ENCODE measurements around the gene BIRC6. TPM values are rescaled to one million over a fixed set of nuclear protein-coding genes. Genes with fewer than 3 reads are reported as not detected.
A peak's percentile ranks its signal among the peaks of the same experiment; 100 is the strongest.
"Not testable (repeated sequence)": the region's sequence is repeated elsewhere in the genome, so short reads cannot be mapped to it uniquely, and the experiment has no call there.

Gene BIRC6
- total and polyA plus RNA-seq, 2 donors (not counting 1 experiment from before 2014, with no cell fraction given) = 41.7 to 166 TPM

GRCh38 chr2:32360416-32360815, 3.6 kb downstream of the BIRC6 start:
- no peak for TF ChIP-seq CTCF (IDR thresholded peaks at IDR 0.05)
- TF ChIP-seq EZH2 (IDR thresholded peaks at IDR 0.05; ENCODE audit: borderline replicate concordance, insufficient read depth, low read depth, low read length, poor library complexity, severe bottlenecking) = no peak
- Histone ChIP-seq H3K36me3 (replicated peaks in 1 of 2; ENCODE audit: control extremely low read depth in 1 of 2, control insufficient read depth in 1 of 2, extremely low read depth in 1 of 2, insufficient read depth in 2 of 2, low read length in 1 of 2) (peaks cover 3% of the 10 kb centered on the region in 2 experiments), H3K9ac (ENCODE audit: low read length) (no peak overlapping the region), H3K9me3 (ENCODE audit: control extremely low read depth in 1 of 3, control insufficient read depth in 2 of 3, insufficient read depth in 1 of 3, low read length in 2 of 3) (no peaks in the 10 kb centered on the region), H3K4me3 (ENCODE audit: control extremely low read depth in 1 of 5, extremely low read depth in 1 of 5, insufficient read depth in 1 of 5, low read depth in 2 of 5, low read length in 4 of 5) (no peak overlapping the region), H3K27ac (ENCODE audit: low read length in 2 of 2) (no peak overlapping the region), H3K27me3 (replicated peaks in 1 of 4; ENCODE audit: control extremely low read depth in 1 of 4, control insufficient read depth in 3 of 4, insufficient read depth in 4 of 4, low read length in 3 of 4) (no peaks in the 10 kb centered on the region), H4K20me1 (ENCODE audit: control insufficient read depth, insufficient read depth, low read length, poor library complexity, severe bottlenecking) (peaks cover 46% of the 10 kb centered on the region), H3K79me2 (ENCODE audit: control insufficient read depth, insufficient read depth, low read length) (peaks cover 82% of the 10 kb centered on the region), H3K4me2 (replicated peaks; ENCODE audit: low read depth, low read length, poor library complexity, severe bottlenecking) (peak overlapping the region; percentile 31), H3K4me1 (ENCODE audit: control insufficient read depth in 2 of 2, insufficient read depth in 2 of 2, low read length in 2 of 2) (peaks cover 46 to 50% of the 10 kb centered on the region in 2 donors), H2AFZ (ENCODE audit: insufficient read depth, low read depth, low read length, poor library complexity, severe bottlenecking) (no peak overlapping the region)
- intact Hi-C loops (cut with micrococcal nuclease) = no loop called here
- peaks cover 64% of the 10 kb centered on the region for H3K4me1 Mint-ChIP-seq
- no peak for ATAC-seq (ENCODE audit: low read depth)
- DNase-seq = no peak
- peak overlapping the region; percentile 50 for H3K4me3 Mint-ChIP-seq
- H3K27ac Mint-ChIP-seq = peak overlapping the region; percentile 50
- CTCF ChIA-PET = no interaction called here
- H3K27me3 Mint-ChIP-seq = no peaks in the 10 kb centered on the region
- no CpG with 5 or more reads among the region's 4 CpGs for WGBS (ENCODE audit: insufficient coverage)
- peaks cover 2% of the 10 kb centered on the region for H3K9me3 Mint-ChIP-seq (ENCODE audit: insufficient read depth)
- POLR2A ChIA-PET = no interaction called here

GRCh38 chr2:32362997-32363396, 6.2 kb downstream of the BIRC6 start:
- Histone ChIP-seq H4K20me1 (ENCODE audit: control insufficient read depth, insufficient read depth, low read length, poor library complexity, severe bottlenecking) (peaks cover 68% of the 10 kb centered on the region), H3K27ac (ENCODE audit: low read length in 2 of 2) (peak overlapping the region in 1 of 2 donors; percentile 47), H3K4me2 (replicated peaks; ENCODE audit: low read depth, low read length, poor library complexity, severe bottlenecking) (peak overlapping the region; percentile 12), H3K4me1 (ENCODE audit: control insufficient read depth in 2 of 2, insufficient read depth in 2 of 2, low read length in 2 of 2) (peaks cover 46 to 55% of the 10 kb centered on the region in 2 donors), H3K79me2 (ENCODE audit: control insufficient read depth, insufficient read depth, low read length) (peaks cover 100% of the 10 kb centered on the region)
- POLR2A ChIA-PET; H3K27ac Mint-ChIP-seq; H3K4me3 ChIP-seq (ENCODE audit: control extremely low read depth in 1 of 5, extremely low read depth in 1 of 5, insufficient read depth in 1 of 5, low read depth in 2 of 5, low read length in 4 of 5); H3K9me3 Mint-ChIP-seq (ENCODE audit: insufficient read depth); H3K9ac ChIP-seq (ENCODE audit: low read length); intact Hi-C loops (cut with micrococcal nuclease); ATAC-seq (ENCODE audit: low read depth); H3K36me3 ChIP-seq (replicated peaks in 1 of 2; ENCODE audit: control extremely low read depth in 1 of 2, control insufficient read depth in 1 of 2, extremely low read depth in 1 of 2, insufficient read depth in 2 of 2, low read length in 1 of 2); H3K27me3 Mint-ChIP-seq; H3K4me3 Mint-ChIP-seq; H2AFZ ChIP-seq (ENCODE audit: insufficient read depth, low read depth, low read length, poor library complexity, severe bottlenecking); CTCF ChIA-PET; DNase-seq; H3K9me3 ChIP-seq (ENCODE audit: control extremely low read depth in 1 of 3, control insufficient read depth in 2 of 3, insufficient read depth in 1 of 3, low read length in 2 of 3); H3K27me3 ChIP-seq (replicated peaks in 1 of 4; ENCODE audit: control extremely low read depth in 1 of 4, control insufficient read depth in 3 of 4, insufficient read depth in 4 of 4, low read length in 3 of 4): not testable (repeated sequence)
- peaks cover 76% of the 10 kb centered on the region for H3K4me1 Mint-ChIP-seq
- WGBS (ENCODE audit: insufficient coverage) = 92% methylated on average over 1 of the region's 2 CpGs
